Endothelial cell of umbilical vein (primary cell): ENCODE results near the gene BMP8B. TPM values are rescaled to one million over a fixed set of nuclear protein-coding genes. Genes with fewer than 3 reads are reported as not detected.
"Not testable (repeated sequence)": the region's sequence is repeated elsewhere in the genome, so short reads cannot be mapped to it uniquely, and the experiment has no call there.

Experiments
- BruUV-seq: library from RNA; stranded (reverse); fragments of 400-500 nt; replicated peaks from 2 replicates; lab custom pipeline; 2021; lab: Mats Ljungman, UMichigan
- CTCF ChIA-PET: fragments of 300-600, 350-600 bp; sonication (Branson Sonifier 250); formaldehyde crosslinking; loops from one replicate; lab custom pipeline; 2021; ENCODE audit warnings: antibody characterized with exemption, inconsistent platforms; lab: Charles Lee
- POLR2A ChIA-PET: fragments of 300-600, 350-600 bp; sonication (Branson Sonifier 250); formaldehyde crosslinking; loops from one replicate; lab custom pipeline; 2021; ENCODE audit warnings: antibody characterized with exemption, inconsistent platforms; lab: Charles Lee
- DNase-seq: peaks from one replicate; pipeline ENCODE4 v3.0.0-alpha.2; 2011; ENCODE audit warnings: low read depth, low spot score
- FAIRE-seq: peaks from 2 replicates; lab custom pipeline; 2011; peaks lifted over from hg19 to GRCh38; lab: Jason Lieb, UNC
- H2AFZ ChIP-seq: 2 replicates; pipeline ENCODE4 v1.6.0; 2012; ENCODE audit warnings: low read depth, low read length, control low read depth, inconsistent platforms
- H3K27ac ChIP-seq: 2 replicates; pipeline ENCODE4 v1.5.1; 2011; ENCODE audit warnings: low read depth, mild to moderate bottlenecking, control low read depth, low read length, moderate library complexity; ENCODE audit not compliant: insufficient read depth
- H3K27me3 ChIP-seq, 2 experiments: 2 replicates each; pipeline versions ENCODE4 v1.6.0 to v1.6.1; 2011; ENCODE audit warnings: low read length in 2 of 2, mixed read lengths in 1 of 2; ENCODE audit not compliant: control insufficient read depth in 2 of 2, insufficient read depth in 2 of 2
- H3K36me3 ChIP-seq, 2 experiments: 2 replicates in 1 of 2; 3 replicates in 1 of 2; pipeline ENCODE4 v1.5.1; 2011; ENCODE audit warnings: low read length in 2 of 2, mild to moderate bottlenecking in 1 of 2, moderate library complexity in 1 of 2; ENCODE audit not compliant: control insufficient read depth in 2 of 2, insufficient read depth in 2 of 2; ENCODE audit errors: extremely low read depth in 1 of 2
- H3K4me1 ChIP-seq: 3 replicates; pipeline ENCODE4 v1.5.1; 2011; ENCODE audit warnings: mild to moderate bottlenecking, low read length; ENCODE audit not compliant: control insufficient read depth, insufficient read depth; ENCODE audit errors: extremely low read depth
- H3K4me2 ChIP-seq: 2 replicates; pipeline ENCODE4 v1.6.1; 2011; ENCODE audit warnings: low read length, control low read depth, mixed read lengths; ENCODE audit not compliant: insufficient read depth
- H3K4me3 ChIP-seq, 3 experiments: fragments of 200-600 bp in 1 of 3; sonication (generic), shearing (Covaris generic) in 1 of 3; replicated peaks in 1 of 3; 2 replicates each; pipeline ENCODE4 v1.5.1; 2011 to 2016; ENCODE audit warnings: control low read depth in 3 of 3, low read length in 3 of 3, mild to moderate bottlenecking in 2 of 3, inconsistent platforms in 1 of 3, low read depth in 1 of 3, moderate library complexity in 1 of 3; ENCODE audit not compliant: insufficient read depth in 1 of 3
- H3K79me2 ChIP-seq: 2 replicates; pipeline ENCODE4 v1.6.0; 2012; ENCODE audit warnings: low read length, inconsistent platforms; ENCODE audit not compliant: control insufficient read depth, insufficient read depth
- H3K9ac ChIP-seq: replicated peaks from 2 replicates; pipeline ENCODE3; 2011; ENCODE audit warnings: low read length, control low read depth; ENCODE audit not compliant: insufficient read depth; ENCODE audit errors: extremely low read depth
- H3K9me1 ChIP-seq: replicated peaks from 3 replicates; pipeline ENCODE4 v1.6.0; 2011; ENCODE audit warnings: mild to moderate bottlenecking, low read length; ENCODE audit not compliant: control insufficient read depth, insufficient read depth; ENCODE audit errors: extremely low read depth
- H3K9me3 ChIP-seq: replicated peaks from 2 replicates; pipeline ENCODE4 v1.5.1; 2012; ENCODE audit warnings: low read length, inconsistent platforms; ENCODE audit not compliant: control insufficient read depth, insufficient read depth
- H4K20me1 ChIP-seq: replicated peaks from 2 replicates; pipeline ENCODE3; 2011; ENCODE audit warnings: mild to moderate bottlenecking, low read length; ENCODE audit not compliant: control insufficient read depth, insufficient read depth; ENCODE audit errors: extremely low read depth
- EZH2 ChIP-seq: IDR thresholded peaks from 2 replicates; pipeline ENCODE4 v1.6.1; 2012; ENCODE audit warnings: borderline replicate concordance, low read depth, mild to moderate bottlenecking, moderate library complexity, low read length, inconsistent platforms; ENCODE audit not compliant: severe bottlenecking
- FOS ChIP-seq: IDR thresholded peaks from 2 replicates; pipeline ENCODE4 v1.6.1; 2011; ENCODE audit warnings: mild to moderate bottlenecking, low read length, moderate library complexity, borderline replicate concordance; ENCODE audit not compliant: insufficient read depth
- GATA2 ChIP-seq: IDR thresholded peaks from 2 replicates; pipeline ENCODE4 v1.7.0; 2011; ENCODE audit warnings: low read depth, mild to moderate bottlenecking, moderate library complexity, mixed read lengths, low read length; ENCODE audit not compliant: insufficient read length, insufficient read depth
- JUN ChIP-seq: IDR thresholded peaks from 2 replicates; pipeline ENCODE4 v1.6.1; 2011; ENCODE audit warnings: borderline replicate concordance, low read depth; ENCODE audit not compliant: insufficient read length, insufficient read depth
- MYC ChIP-seq: IDR thresholded peaks from one replicate; pipeline ENCODE4 v1.6.1; 2011; ENCODE audit warnings: mild to moderate bottlenecking, low read depth, low read length
- POLR2A ChIP-seq: IDR thresholded peaks from 2 replicates; pipeline ENCODE4 v1.6.1; 2012; ENCODE audit warnings: low read depth, mild to moderate bottlenecking, control low read depth, low read length
- POLR2AphosphoS5 ChIP-seq: IDR thresholded peaks from 2 replicates; pipeline ENCODE4 v1.6.1; 2012; ENCODE audit warnings: low read depth, mild to moderate bottlenecking, control low read depth, low read length, moderate library complexity; ENCODE audit not compliant: insufficient read depth
- dilution Hi-C: fragments of 300-500 bp; cut with MboI; formaldehyde crosslinking; loops from one replicate; pipeline ENCODE4 v1.15.0; 2019; ENCODE audit warnings: low sequenced_read_pairs; ENCODE audit not compliant: extremely low pct_ligation_motif_present
- intact Hi-C: fragments of 100-400 bp; cut with micrococcal nuclease; formaldehyde crosslinking; loops from one replicate; pipeline ENCODE4 v1.10.0; 2022
- polyA plus RNA-seq, 4 experiments: library from polyadenylated mRNA; depleted of rRNA in 3 of 4; stranded (reverse) in 3 of 4; unstranded in 1 of 4; fragments of >200 nt; gene quantifications; 2 replicates each; pipeline versions ENCODE4 v1.2.1 to v1.2.3, GENCODE V29; 2011 to 2012; ENCODE audit warnings: missing spikeins in 1 of 4
- total RNA-seq: library from RNA; stranded (reverse); gene quantifications from 2 replicates; pipeline ENCODE4 v1.2.3, GENCODE V29; 2021
- TF ChIP-seq, protein P1 (sequence below), 2 donors: IDR thresholded peaks; 1 replicate in 1 of 2; 2 replicates in 1 of 2; pipeline ENCODE4 v1.5.1; 2011; ENCODE audit warnings: low read length in 2 of 2, mild to moderate bottlenecking in 2 of 2, moderate library complexity in 2 of 2, control low read depth in 1 of 2, inconsistent platforms in 1 of 2, low read depth in 1 of 2; ENCODE audit not compliant: insufficient read depth in 1 of 2; ENCODE audit errors: extremely low read depth in 1 of 2
- TF ChIP-seq, protein P2 (sequence below): IDR thresholded peaks from 2 replicates; pipeline ENCODE4 v1.6.1; 2011; ENCODE audit not compliant: insufficient read depth, insufficient read length

The BMP8B gene
- total and polyA plus RNA-seq, 2 donors (not counting 3 experiments of a cell fraction or from before 2014, with no cell fraction given) = 0.07 TPM; not detected in 1

DNA sequence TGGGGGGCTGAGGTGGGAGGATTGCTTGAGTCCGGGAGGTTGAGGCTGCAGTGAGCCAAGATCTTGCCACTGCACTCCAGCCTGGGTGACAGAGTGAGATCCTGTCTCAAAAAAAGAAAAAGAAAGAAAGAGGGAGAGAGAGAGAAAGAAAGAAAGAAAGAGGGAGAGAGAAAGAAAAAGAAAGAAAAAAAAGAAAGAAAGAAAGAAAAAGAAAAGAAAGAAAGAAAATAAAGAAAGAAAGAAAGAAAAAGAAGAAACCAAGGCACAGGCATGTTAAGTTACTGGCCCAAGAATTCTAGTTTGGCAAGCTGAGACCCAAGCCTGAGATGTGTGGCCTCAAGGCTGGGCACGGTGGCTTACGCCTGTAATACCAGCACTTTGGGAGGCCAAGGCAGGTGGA, 34.8 kb upstream of the BMP8B start:
- H3K4me2 ChIP-seq, H2AFZ ChIP-seq, intact Hi-C loops, FAIRE-seq, H3K36me3 ChIP-seq, H3K4me3 ChIP-seq, H3K27me3 ChIP-seq, H4K20me1 ChIP-seq, H3K9ac ChIP-seq, H3K79me2 ChIP-seq, DNase-seq, BruUV-seq, H3K27ac ChIP-seq, POLR2A ChIA-PET, H3K9me1 ChIP-seq, H3K9me3 ChIP-seq, dilution Hi-C loops, H3K4me1 ChIP-seq: not testable (repeated sequence)
- CTCF ChIA-PET = interaction anchor here (1.4 to 2.7 kb wide), 3 partner anchors 79 to 209 kb away, joined by 3 to 11 read pairs (median 6); partner anchors contain the start of gene MYCL

DNA sequence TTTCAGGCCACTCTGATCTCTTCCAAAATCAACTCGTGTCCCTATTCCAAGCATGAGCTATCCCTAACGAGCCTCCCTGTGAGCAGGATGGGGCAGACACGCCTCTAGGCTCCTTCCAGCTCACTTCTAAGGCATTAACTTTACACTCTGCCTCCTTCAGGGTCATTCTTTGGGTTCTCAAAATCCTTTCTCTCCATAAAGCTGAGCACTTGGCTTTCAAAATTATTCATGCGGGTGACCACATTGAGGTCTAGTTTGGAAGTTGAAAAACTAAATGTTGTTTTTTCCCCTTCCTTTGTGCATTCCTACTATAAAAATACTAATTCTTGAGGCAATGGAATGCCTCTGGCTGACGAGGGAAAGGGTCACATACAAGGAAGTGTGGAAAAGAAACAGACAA, 33.5 kb upstream of the BMP8B start:
- TF ChIP-seq POLR2A = no peak
- no peak for TF ChIP-seq MYC
- TF ChIP-seq POLR2AphosphoS5 = no peak
- no peak for TF ChIP-seq JUN
- no peak for TF ChIP-seq GATA2
- TF ChIP-seq, protein P1, sequence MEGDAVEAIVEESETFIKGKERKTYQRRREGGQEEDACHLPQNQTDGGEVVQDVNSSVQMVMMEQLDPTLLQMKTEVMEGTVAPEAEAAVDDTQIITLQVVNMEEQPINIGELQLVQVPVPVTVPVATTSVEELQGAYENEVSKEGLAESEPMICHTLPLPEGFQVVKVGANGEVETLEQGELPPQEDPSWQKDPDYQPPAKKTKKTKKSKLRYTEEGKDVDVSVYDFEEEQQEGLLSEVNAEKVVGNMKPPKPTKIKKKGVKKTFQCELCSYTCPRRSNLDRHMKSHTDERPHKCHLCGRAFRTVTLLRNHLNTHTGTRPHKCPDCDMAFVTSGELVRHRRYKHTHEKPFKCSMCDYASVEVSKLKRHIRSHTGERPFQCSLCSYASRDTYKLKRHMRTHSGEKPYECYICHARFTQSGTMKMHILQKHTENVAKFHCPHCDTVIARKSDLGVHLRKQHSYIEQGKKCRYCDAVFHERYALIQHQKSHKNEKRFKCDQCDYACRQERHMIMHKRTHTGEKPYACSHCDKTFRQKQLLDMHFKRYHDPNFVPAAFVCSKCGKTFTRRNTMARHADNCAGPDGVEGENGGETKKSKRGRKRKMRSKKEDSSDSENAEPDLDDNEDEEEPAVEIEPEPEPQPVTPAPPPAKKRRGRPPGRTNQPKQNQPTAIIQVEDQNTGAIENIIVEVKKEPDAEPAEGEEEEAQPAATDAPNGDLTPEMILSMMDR (IDR thresholded peaks at IDR 0.05; ENCODE audit: extremely low read depth in 1 of 2, insufficient read depth in 1 of 2, low read depth in 1 of 2, low read length in 2 of 2) = no peak
- no peak for TF ChIP-seq EZH2
- no peak for TF ChIP-seq FOS
- TF ChIP-seq, protein P2, sequence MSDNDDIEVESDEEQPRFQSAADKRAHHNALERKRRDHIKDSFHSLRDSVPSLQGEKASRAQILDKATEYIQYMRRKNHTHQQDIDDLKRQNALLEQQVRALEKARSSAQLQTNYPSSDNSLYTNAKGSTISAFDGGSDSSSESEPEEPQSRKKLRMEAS = no peak
- no peak for DNase-seq
- no peak for FAIRE-seq
- H3K4me2 ChIP-seq = no peak overlapping the region
- no peaks in the 10 kb centered on the region for H3K27me3 ChIP-seq
- ChIA-PET CTCF (interaction anchor here (0.9 to 2.7 kb wide), 6 partner anchors 8 to 210 kb away, joined by 3 to 11 read pairs (median 4); partner anchors contain the start of gene MYCL), POLR2A (no interaction called here)
- H3K9me1 ChIP-seq = no peaks in the 10 kb centered on the region
- no peaks in the 10 kb centered on the region for H3K79me2 ChIP-seq
- no peaks in the 10 kb centered on the region for H3K9me3 ChIP-seq
- BruUV-seq = no TSS peak
- H4K20me1 ChIP-seq = no peaks in the 10 kb centered on the region
- intact Hi-C loops = no loop called here
- H3K4me3 ChIP-seq = no peak overlapping the region
- no peaks in the 10 kb centered on the region for H3K36me3 ChIP-seq
- H2AFZ ChIP-seq = no peak overlapping the region
- no peak overlapping the region for H3K9ac ChIP-seq
- dilution Hi-C loops = no loop called here
- no peaks in the 10 kb centered on the region for H3K4me1 ChIP-seq
- H3K27ac ChIP-seq = no peak overlapping the region
